K562 (cell line): ENCODE measurements around the gene COL8A2. TPM values are rescaled to one million over a fixed set of nuclear protein-coding genes. Genes with fewer than 3 reads are reported as not detected.
A peak's percentile ranks its signal among the peaks of the same experiment; 100 is the strongest.

Source experiments
- ATAC-seq: fragments of 200-7000 bp; cut with Tn5 transposase; 3 replicates; pipeline ENCODE4 v1.9.1; 2020; ENCODE audit warnings: moderate library complexity
- BruUV-seq: library from RNA; stranded (reverse); fragments of 400-500 nt; replicated peaks from 2 replicates; lab custom pipeline; 2021; lab: Mats Ljungman, UMichigan
- CTCF ChIA-PET: fragments of 300-600 bp; formaldehyde crosslinking; extraction: SDS; loops from one replicate; lab custom pipeline; 2021; ENCODE audit warnings: low intra/inter-chr PET ratio; lab: Yijun Ruan, JAX
- POLR2A ChIA-PET: fragments of 300-600, 350-650 bp; sonication (Branson Sonifier 250); formaldehyde crosslinking; extraction: SDS; loops from one replicate; lab custom pipeline; 2021; ENCODE audit warnings: antibody characterized with exemption, inconsistent platforms; lab: Yijun Ruan, JAX
- DNase-seq, 4 experiments: peaks; one replicate each; pipeline versions ENCODE4 v3.0.0 to v3.0.0-alpha.2; 2011 to 2018; ENCODE audit warnings: low spot score in 3 of 4, mixed read lengths in 3 of 4; ENCODE audit errors: extremely low read depth in 1 of 4
- FAIRE-seq: peaks from 2 replicates; lab custom pipeline; 2011; peaks lifted over from hg19 to GRCh38; lab: Jason Lieb, UNC
- H2AFZ ChIP-seq: 2 replicates; pipeline ENCODE4 v1.6.0; 2011; ENCODE audit warnings: low read depth, low read length, control low read depth, inconsistent platforms
- H3K27ac ChIP-seq: fragments of 200-600 bp; 3 replicates; pipeline ENCODE4 v1.8.0; 2011; ENCODE audit warnings: low read depth, mild to moderate bottlenecking, control low read depth, inconsistent platforms, low read length, moderate library complexity, mixed read lengths; ENCODE audit errors: extremely low read depth
- H3K27me3 ChIP-seq, 2 experiments: fragments of 300-600 bp in 1 of 2; 2 replicates in 1 of 2; 3 replicates in 1 of 2; pipeline versions ENCODE4 v1.6.0 to v1.8.0; 2011; ENCODE audit warnings: inconsistent platforms in 2 of 2, low read length in 2 of 2, mild to moderate bottlenecking in 1 of 2, mixed read lengths in 1 of 2, moderate library complexity in 1 of 2; ENCODE audit not compliant: control insufficient read depth in 2 of 2, insufficient read depth in 2 of 2
- H3K36me3 ChIP-seq: fragments of 300-600 bp; 3 replicates; pipeline ENCODE4 v1.8.0; 2011; ENCODE audit warnings: mild to moderate bottlenecking, low read length, inconsistent platforms; ENCODE audit not compliant: control insufficient read depth, insufficient read depth
- H3K4me1 ChIP-seq, 2 experiments: fragments of 200-600 bp in 1 of 2; replicated peaks in 1 of 2; 2 replicates in 1 of 2; 3 replicates in 1 of 2; pipeline versions ENCODE4 v1.5.1 to v1.8.0; 2011; ENCODE audit warnings: inconsistent platforms in 2 of 2, low read length in 2 of 2, mild to moderate bottlenecking in 1 of 2, mixed read lengths in 1 of 2, moderate library complexity in 1 of 2; ENCODE audit not compliant: control insufficient read depth in 2 of 2, insufficient read depth in 2 of 2
- H3K4me2 ChIP-seq: 2 replicates; pipeline ENCODE4 v1.6.1; 2011; ENCODE audit warnings: low read length, control low read depth, inconsistent platforms, mixed read lengths; ENCODE audit not compliant: insufficient read depth
- H3K4me3 ChIP-seq: fragments of 200-600 bp; sonication (generic), shearing (Covaris generic); 2 replicates; pipeline ENCODE4 v1.5.1; 2016; ENCODE audit warnings: control low read depth, inconsistent platforms
- H3K79me2 ChIP-seq: fragments of 200-600 bp; 3 replicates; pipeline ENCODE4 v1.8.0; 2011; ENCODE audit warnings: low read length, inconsistent platforms; ENCODE audit not compliant: control insufficient read depth, insufficient read depth
- H3K9ac ChIP-seq, 2 experiments: 2 replicates each; pipeline versions ENCODE4 v1.6.0 to v1.6.1; 2011; ENCODE audit warnings: low read depth in 2 of 2, low read length in 2 of 2, control low read depth in 1 of 2, inconsistent platforms in 1 of 2, mild to moderate bottlenecking in 1 of 2, mixed read lengths in 1 of 2; ENCODE audit not compliant: insufficient read depth in 1 of 2
- H3K9me1 ChIP-seq: one replicate; pipeline ENCODE4 v1.6.0; 2011; ENCODE audit warnings: inconsistent platforms, mild to moderate bottlenecking, low read length, moderate library complexity; ENCODE audit not compliant: control insufficient read depth, insufficient read depth
- H3K9me3 ChIP-seq: replicated peaks from 2 replicates; pipeline ENCODE4 v1.5.1; 2011; ENCODE audit warnings: low read depth, low read length, inconsistent platforms; ENCODE audit not compliant: control insufficient read depth, insufficient read depth
- H4K20me1 ChIP-seq: replicated peaks from 2 replicates; pipeline ENCODE4 v1.6.1; 2011; ENCODE audit warnings: low read length, inconsistent platforms, mixed read lengths; ENCODE audit not compliant: control insufficient read depth, insufficient read depth
- BMI1 ChIP-seq: fragments of 150-350 bp; IDR thresholded peaks from 2 replicates; pipeline ENCODE4 v1.6.1; 2014; ENCODE audit warnings: low read length
- CBX2 ChIP-seq: fragments of 200-600 bp; sonication (generic); IDR thresholded peaks from one replicate; pipeline ENCODE4 v1.6.1; 2012; ENCODE audit warnings: mild to moderate bottlenecking, low read length, inconsistent platforms; ENCODE audit not compliant: insufficient read depth, poor library complexity, severe bottlenecking
- CEBPB ChIP-seq: fragments of 450-650 bp; IDR thresholded peaks from 2 replicates; pipeline ENCODE4 v1.6.1; 2016; ENCODE audit warnings: missing genetic modification characterization, missing compliant biosample characterization
- E2F4 ChIP-seq: sonication (generic); formaldehyde crosslinking; IDR thresholded peaks from 2 replicates; pipeline ENCODE4 v1.8.0; 2022; ENCODE audit warnings: mild to moderate bottlenecking, low read depth, missing genetic modification reagents
- HDAC2 ChIP-seq: fragments of 450-650 bp; IDR thresholded peaks from 2 replicates; pipeline ENCODE4 v1.6.1; 2016; ENCODE audit warnings: mild to moderate bottlenecking
- ILK ChIP-seq: fragments of 450-650 bp; IDR thresholded peaks from 2 replicates; pipeline ENCODE4 v1.6.1; 2016; ENCODE audit warnings: missing genetic modification characterization, low read depth, mild to moderate bottlenecking, missing compliant biosample characterization, moderate library complexity, borderline replicate concordance
- KDM1A ChIP-seq, 2 experiments: fragments of 450-650 bp; IDR thresholded peaks; 2 replicates each; pipeline ENCODE4 v1.6.1; 2016; ENCODE audit warnings: mild to moderate bottlenecking in 2 of 2
- MAZ ChIP-seq, 2 experiments: fragments of 450-650 bp in 1 of 2; sonication (generic) in 1 of 2; formaldehyde crosslinking; IDR thresholded peaks in 1 of 2; conservative IDR thresholded peaks in 1 of 2; 2 replicates each; pipeline versions ENCODE4 v1.4.0 to v1.5.0; 2020; ENCODE audit warnings: mild to moderate bottlenecking in 1 of 2, missing genetic modification reagents in 1 of 2
- POLR3G ChIP-seq: IDR thresholded peaks from 2 replicates; pipeline ENCODE4 v1.6.1; 2011; ENCODE audit not compliant: insufficient read length, insufficient replicate concordance; ENCODE audit errors: extremely low read depth
- RFX1 ChIP-seq: fragments of 450-650 bp; IDR thresholded peaks from 2 replicates; pipeline ENCODE4 v1.6.1; 2016; ENCODE audit warnings: mild to moderate bottlenecking, moderate library complexity
- THAP7 ChIP-seq: fragments of 250-450 bp; sonication (Bioruptor Pico); IDR thresholded peaks from 2 replicates; pipeline ENCODE4 v1.5.0; 2021
- ZC3H8 ChIP-seq: fragments of 450-650 bp; IDR thresholded peaks from 2 replicates; pipeline ENCODE4 v1.6.1; 2017
- ZNF583 ChIP-seq: fragments of 250-450 bp; sonication (Bioruptor Pico); IDR thresholded peaks from 2 replicates; pipeline ENCODE4 v1.4.0; 2020
- WGBS: fragments of 100-300 bp; shearing (Covaris generic); methylation state at CpG from one replicate; pipeline ENCODE4 v1.1.6; 2016; ENCODE audit warnings: low coverage, mixed read lengths; ENCODE audit not compliant: insufficient coverage; ENCODE audit errors: missing lambda C conversion rate; 5-methylcytosine and 5-hydroxymethylcytosine counted together
- in situ Hi-C: fragments of 300-500 bp; cut with MboI; formaldehyde crosslinking; loops from 4 replicates; pipeline ENCODE4 v1.15.0; 2018; ENCODE audit warnings: inconsistent platforms, mixed read lengths
- intact Hi-C: fragments of 100-400 bp; cut with micrococcal nuclease; formaldehyde crosslinking; loops from 2 replicates; pipeline ENCODE4 v1.14.2; 2022
- polyA plus RNA-seq, 8 experiments: library from polyadenylated mRNA; depleted of rRNA in 4 of 8; stranded (reverse) in 5 of 8; unstranded in 3 of 8; fragments of >200 nt; fragmentation: Nextera tagmentation in 2 of 8; fragmentation: Illumina TruSeq in 1 of 8; extraction: Ambion mirVana in 2 of 8; extraction: Trizol in 1 of 8; gene quantifications; 2 replicates each; pipeline versions ENCODE4 v1.2.1 to v1.2.3, GENCODE V29; 2011 to 2014; ENCODE audit warnings: inconsistent platforms in 1 of 8, missing spikeins in 1 of 8
- total RNA-seq, 7 experiments: library from RNA; depleted of rRNA in 6 of 7; stranded (reverse); fragments of >200 nt in 6 of 7; fragmentation: Illumina TruSeq in 2 of 7; extraction: Trizol in 2 of 7; gene quantifications; 2 replicates each; pipeline versions ENCODE4 v1.2.1 to v1.2.3, GENCODE V29; 2011 to 2021; ENCODE audit warnings: low replicate concordance in 1 of 7
- TF ChIP-seq, protein P1 (sequence below): fragments of 450-650 bp; IDR thresholded peaks from 2 replicates; pipeline ENCODE4 v1.6.1; 2016

The COL8A2 gene
- total and polyA plus RNA-seq, 9 of the 15 experiments (the other 6 are each of a cell fraction or from before 2014, with no cell fraction given) = 0.03 to 0.14 (median 0.04) TPM; not detected in 5

DNA sequence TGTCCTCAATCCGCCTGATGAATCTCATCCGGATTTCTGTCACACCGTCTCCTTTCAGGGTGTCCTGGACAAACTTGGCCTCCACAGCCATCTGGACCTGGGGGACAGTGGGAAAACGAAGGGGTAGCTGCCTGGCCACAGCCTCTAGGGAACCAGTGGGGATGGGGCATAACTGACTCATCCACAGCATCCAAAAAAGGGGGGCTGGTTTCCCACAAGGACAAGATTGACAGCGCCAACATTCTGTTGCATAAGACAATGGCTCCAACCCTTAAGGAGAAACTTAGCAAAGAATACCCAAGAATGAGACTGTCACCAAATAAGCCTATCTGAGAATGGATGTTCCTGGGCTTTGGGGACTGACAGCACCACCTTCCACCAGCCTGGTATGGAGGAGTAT is 12.2 kb upstream of the COL8A2 start:
- no peak overlapping the region for H3K9ac ChIP-seq
- no peak overlapping the region for H3K27ac ChIP-seq
- no peaks in the 10 kb centered on the region for H3K27me3 ChIP-seq
- H3K4me1 ChIP-seq = peaks cover 5 to 6% of the 10 kb centered on the region in 2 experiments; a peak in 3 of 5 replicates
- no TSS peak for BruUV-seq
- POLR2A ChIA-PET = no interaction called here
- CTCF ChIA-PET = interaction anchor here (0.6 to 5.8 kb wide), 2 partner anchors 37 to 62 kb away, joined by 3 to 116 read pairs; no protein-coding TSS in a partner anchor
- H3K4me2 ChIP-seq = no peak overlapping the region
- peaks cover 11% of the 10 kb centered on the region; the same call in 1 of the 2 replicates for H4K20me1 ChIP-seq
- DNase-seq (no peak), FAIRE-seq (no peak), ATAC-seq (no peak)
- peaks cover 14% of the 10 kb centered on the region for H3K79me2 ChIP-seq
- H3K9me1 ChIP-seq = peaks cover 4% of the 10 kb centered on the region
- H3K36me3 ChIP-seq = peaks cover 52% of the 10 kb centered on the region
- no peak overlapping the region for H3K4me3 ChIP-seq
- no peaks in the 10 kb centered on the region for H3K9me3 ChIP-seq
- TF ChIP-seq, protein P1, sequence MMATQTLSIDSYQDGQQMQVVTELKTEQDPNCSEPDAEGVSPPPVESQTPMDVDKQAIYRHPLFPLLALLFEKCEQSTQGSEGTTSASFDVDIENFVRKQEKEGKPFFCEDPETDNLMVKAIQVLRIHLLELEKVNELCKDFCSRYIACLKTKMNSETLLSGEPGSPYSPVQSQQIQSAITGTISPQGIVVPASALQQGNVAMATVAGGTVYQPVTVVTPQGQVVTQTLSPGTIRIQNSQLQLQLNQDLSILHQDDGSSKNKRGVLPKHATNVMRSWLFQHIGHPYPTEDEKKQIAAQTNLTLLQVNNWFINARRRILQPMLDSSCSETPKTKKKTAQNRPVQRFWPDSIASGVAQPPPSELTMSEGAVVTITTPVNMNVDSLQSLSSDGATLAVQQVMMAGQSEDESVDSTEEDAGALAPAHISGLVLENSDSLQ = peak; percentile 35; the same call in 1 of the 2 replicates
- no peak for TF ChIP-seq KDM1A (IDR thresholded peaks at IDR 0.05)
- intact Hi-C loops (no loop called here), in situ Hi-C loops (no loop called here)
- no peak overlapping the region for H2AFZ ChIP-seq
- WGBS = 80% methylated on average over 5 of the region's 5 CpGs

DNA sequence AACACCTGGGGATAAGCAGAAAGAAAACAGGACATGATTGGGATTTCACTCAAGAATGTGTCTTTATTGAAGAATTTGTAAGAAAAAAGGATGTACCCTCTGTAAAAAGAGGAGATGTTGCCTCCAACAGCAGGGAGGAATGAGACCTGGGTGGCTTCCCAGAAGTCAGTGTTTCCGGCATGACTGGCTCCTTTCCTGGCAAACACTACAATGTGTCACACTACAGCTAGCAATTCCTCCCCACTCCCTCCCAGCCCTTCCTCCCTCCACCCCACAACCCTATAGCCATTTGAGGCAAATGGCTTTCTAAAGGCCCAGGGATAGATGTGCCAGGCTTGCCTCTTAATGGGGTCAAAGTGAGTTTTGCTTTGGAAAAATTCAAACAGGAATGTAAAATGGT is 11.5 kb upstream of the COL8A2 start:
- no peak for ATAC-seq
- Histone ChIP-seq H3K9me1 (peaks cover 4% of the 10 kb centered on the region), H3K4me2 (no peak overlapping the region), H3K9ac (no peak overlapping the region), H3K4me3 (no peak overlapping the region), H3K36me3 (peaks cover 48% of the 10 kb centered on the region), H3K79me2 (peaks cover 9% of the 10 kb centered on the region; the same call in 2 of the 3 replicates), H4K20me1 (peaks cover 11% of the 10 kb centered on the region; the same call in 1 of the 2 replicates), H3K9me3 (no peaks in the 10 kb centered on the region), H3K4me1 (peaks cover 5 to 6% of the 10 kb centered on the region in 2 experiments; a peak in 3 of 5 replicates), H3K27me3 (no peaks in the 10 kb centered on the region), H2AFZ (no peak overlapping the region), H3K27ac (no peak overlapping the region)
- WGBS = 100% methylated on average over 1 of the region's 1 CpG
- no TSS peak for BruUV-seq
- ChIA-PET CTCF (interaction anchor here (0.6 to 5.8 kb wide), 2 partner anchors 36 to 61 kb away, joined by 3 to 116 read pairs; no protein-coding TSS in a partner anchor), POLR2A (interaction anchor here (1.2 kb wide), 1 partner anchor 9 kb away, joined by 4 read pairs; no protein-coding TSS in a partner anchor)
- DNase-seq = no peak
- FAIRE-seq = no peak
- intact Hi-C loops = no loop called here
- in situ Hi-C loops = no loop called here
- TF ChIP-seq E2F4 (CRISPR knock-in tag) (no peak), ZNF583 (CRISPR knock-in tag) (no peak), MAZ (CRISPR knock-in tag; conservative IDR thresholded peaks at IDR 0.05 in 1 of 2, IDR thresholded peaks at IDR 0.05 in 1 of 2) (no peak), THAP7 (CRISPR knock-in tag) (no peak), RFX1 (no peak), CBX2 (no peak), HDAC2 (no peak), CEBPB (tag) (no peak), ZC3H8 (no peak), BMI1 (no peak), POLR3G (no peak), ILK (no peak)
